IMR-90 (cell line): ENCODE measurements around the gene PRXL2C. TPM values are rescaled to one million over a fixed set of nuclear protein-coding genes. Genes with fewer than 3 reads are reported as not detected.

Source experiments
- ATAC-seq: fragments of 200-7000 bp; cut with Tn5 transposase; 2 replicates; pipeline ENCODE4 v1.9.1; 2020; ENCODE audit warnings: low read depth, mild to moderate bottlenecking, moderate library complexity
- BruUV-seq: library from RNA; stranded (reverse); fragments of 400-500 nt; replicated peaks from 2 replicates; lab custom pipeline; 2021; lab: Mats Ljungman, UMichigan
- CTCF ChIA-PET: fragments of 300-600 bp; formaldehyde crosslinking; extraction: SDS; loops from one replicate; lab custom pipeline; 2021; ENCODE audit warnings: antibody characterized with exemption; lab: Yijun Ruan, JAX
- POLR2A ChIA-PET: fragments of 300-600 bp; sonication (Branson Sonifier 250); formaldehyde crosslinking; loops from one replicate; lab custom pipeline; 2022; ENCODE audit warnings: antibody characterized with exemption; ENCODE audit not compliant: unreplicated experiment; lab: Charles Lee
- DNase-seq: peaks from one replicate; pipeline ENCODE4 v3.0.0; 2013
- H2AFZ ChIP-seq: replicated peaks from 2 replicates; pipeline ENCODE3; 2013; ENCODE audit warnings: low read length, mild to moderate bottlenecking; ENCODE audit not compliant: poor library complexity
- H2AK5ac ChIP-seq: 2 replicates; pipeline ENCODE4 v1.6.1; 2013; ENCODE audit warnings: low read depth, low read length, inconsistent platforms
- H2AK9ac ChIP-seq: replicated peaks from 2 replicates; pipeline ENCODE3; 2013; ENCODE audit warnings: mild to moderate bottlenecking, low read depth, low read length, moderate library complexity; ENCODE audit not compliant: poor library complexity
- H2BK120ac ChIP-seq: 2 replicates; pipeline ENCODE4 v1.6.1; 2013; ENCODE audit warnings: low read depth, low read length, inconsistent platforms
- H2BK15ac ChIP-seq: 3 replicates; pipeline ENCODE4 v1.6.1; 2013; ENCODE audit warnings: low read depth, low read length, inconsistent platforms
- H2BK20ac ChIP-seq: 2 replicates; pipeline ENCODE4 v1.6.1; 2013; ENCODE audit warnings: low read depth, mild to moderate bottlenecking, inconsistent platforms, low read length, moderate library complexity
- H2BK5ac ChIP-seq: 2 replicates; pipeline ENCODE4 v1.6.1; 2013; ENCODE audit warnings: mild to moderate bottlenecking, low read depth, low read length, inconsistent platforms; ENCODE audit not compliant: poor library complexity, severe bottlenecking
- H3K14ac ChIP-seq: replicated peaks from 2 replicates; pipeline ENCODE4 v1.6.1; 2013; ENCODE audit warnings: low read depth, low read length, inconsistent platforms
- H3K18ac ChIP-seq: 2 replicates; pipeline ENCODE4 v1.6.1; 2013; ENCODE audit warnings: low read depth, low read length, control low read depth
- H3K23ac ChIP-seq: 2 replicates; pipeline ENCODE4 v1.6.1; 2013; ENCODE audit warnings: low read depth, low read length, inconsistent platforms
- H3K27ac ChIP-seq: 2 replicates; pipeline ENCODE4 v1.5.1; 2013; ENCODE audit warnings: mild to moderate bottlenecking, control low read depth, low read length; ENCODE audit not compliant: insufficient read depth
- H3K27me3 ChIP-seq: 2 replicates; pipeline ENCODE4 v1.6.1; 2013; ENCODE audit warnings: low read length; ENCODE audit not compliant: control insufficient read depth, insufficient read depth
- H3K36me3 ChIP-seq: 2 replicates; pipeline ENCODE4 v1.6.1; 2013; ENCODE audit warnings: low read length, mixed read lengths; ENCODE audit not compliant: control insufficient read depth, insufficient read depth
- H3K4ac ChIP-seq: 2 replicates; pipeline ENCODE4 v1.6.1; 2013; ENCODE audit warnings: low read depth, low read length, inconsistent platforms
- H3K4me1 ChIP-seq: 2 replicates; pipeline ENCODE4 v1.6.1; 2013; ENCODE audit warnings: low read length, mixed read lengths; ENCODE audit not compliant: control insufficient read depth, insufficient read depth
- H3K4me2 ChIP-seq: 2 replicates; pipeline ENCODE4 v1.6.1; 2013; ENCODE audit warnings: low read depth, mild to moderate bottlenecking, control low read depth, low read length, moderate library complexity
- H3K4me3 ChIP-seq: 2 replicates; pipeline ENCODE4 v1.5.1; 2013; ENCODE audit warnings: low read depth, mild to moderate bottlenecking, control low read depth, low read length, moderate library complexity; ENCODE audit not compliant: insufficient read depth
- H3K56ac ChIP-seq: 2 replicates; pipeline ENCODE4 v1.6.1; 2013; ENCODE audit warnings: low read length, inconsistent platforms; ENCODE audit not compliant: insufficient read depth; ENCODE audit errors: extremely low read depth
- H3K79me1 ChIP-seq, 2 experiments: 2 replicates each; pipeline ENCODE4 v1.6.1; 2013; ENCODE audit warnings: low read length in 2 of 2, inconsistent platforms in 1 of 2, low read depth in 1 of 2
- H3K9ac ChIP-seq: 2 replicates; pipeline ENCODE4 v1.6.1; 2013; ENCODE audit warnings: low read depth, low read length, control low read depth
- H3K9me1 ChIP-seq: 2 replicates; pipeline ENCODE4 v1.6.1; 2013; ENCODE audit warnings: low read length, inconsistent platforms; ENCODE audit not compliant: insufficient read depth
- H3K9me3 ChIP-seq: 2 replicates; pipeline ENCODE4 v1.6.1; 2013; ENCODE audit warnings: low read length; ENCODE audit not compliant: control insufficient read depth, insufficient read depth
- H4K20me1 ChIP-seq: 2 replicates; pipeline ENCODE4 v1.6.1; 2013; ENCODE audit warnings: low read length, inconsistent platforms; ENCODE audit not compliant: insufficient read depth
- H4K5ac ChIP-seq: 2 replicates; pipeline ENCODE4 v1.6.1; 2013; ENCODE audit warnings: mild to moderate bottlenecking, low read depth, low read length, control low read depth
- H4K8ac ChIP-seq, 2 experiments: 2 replicates each; pipeline ENCODE4 v1.6.1; 2013; ENCODE audit warnings: low read depth in 2 of 2, low read length in 2 of 2, control low read depth in 1 of 2, inconsistent platforms in 1 of 2
- H4K91ac ChIP-seq: 2 replicates; pipeline ENCODE4 v1.6.1; 2013; ENCODE audit warnings: low read depth, low read length, inconsistent platforms; ENCODE audit not compliant: insufficient read depth
- SMC3 ChIP-seq: fragments of 150-350 bp; IDR thresholded peaks from 2 replicates; pipeline ENCODE4 v1.6.1; 2016; ENCODE audit warnings: low read depth, mild to moderate bottlenecking, antibody characterized with exemption, low read length, moderate library complexity
- WGBS, 2 experiments: methylation state at CpG; one replicate each; pipeline versions ENCODE4 v1.1.5 to v1.1.7; 2013; ENCODE audit warnings: missing lambda C conversion rate in 2 of 2; ENCODE audit not compliant: insufficient read length in 1 of 2; ENCODE audit errors: extremely low coverage in 2 of 2; 5-methylcytosine and 5-hydroxymethylcytosine counted together
- dilution Hi-C: fragments of 300-500 bp; cut with HindIII; formaldehyde crosslinking; loops from one replicate; pipeline ENCODE4 v1.14.3; 2018; ENCODE audit warnings: low sequenced_read_pairs; ENCODE audit not compliant: unreplicated experiment
- in situ Hi-C: fragments of 300-500 bp; cut with MboI; formaldehyde crosslinking; loops from 3 replicates; pipeline ENCODE4 v1.14.3; 2019; ENCODE audit warnings: low sequenced_read_pairs, inconsistent platforms, mixed read lengths
- intact Hi-C: fragments of 100-400 bp; cut with micrococcal nuclease; formaldehyde crosslinking; loops from 2 replicates; pipeline ENCODE4 v1.10.0; 2022
- polyA plus RNA-seq, 3 experiments: library from polyadenylated mRNA; depleted of rRNA; stranded (reverse); fragments of >200 nt; gene quantifications; 2 replicates each; pipeline ENCODE4 v1.2.3, GENCODE V29; 2012; ENCODE audit warnings: low replicate concordance in 1 of 3
- total RNA-seq: library from RNA; depleted of rRNA; stranded (reverse); fragments of >200 nt; gene quantifications from 2 replicates; pipeline ENCODE4 v1.2.3, GENCODE V29; 2012; rRNA removed

Gene PRXL2C
- total and polyA plus RNA-seq, 2 of the 4 experiments (the other 2 are of a cell fraction), result 2.7 to 9.0 TPM

- H3K36me3 ChIP-seq, result no peaks in the 10 kb centered on the region
- CTCF ChIA-PET, result interaction anchor here (0.6 kb wide), 1 partner anchor 28 kb away, joined by 3 read pairs; no protein-coding TSS in a partner anchor
Observed at GRCh38 chr9:96596601-96597111, 58.5 kb downstream of the PRXL2C start.

More at GRCh38 chr9:96596601-96597111, 58.5 kb downstream of the PRXL2C start:
- Histone ChIP-seq H3K4me3 (no peak overlapping the region), H3K9me3 (no peaks in the 10 kb centered on the region), H3K27me3 (no peaks in the 10 kb centered on the region), H3K9ac (no peak overlapping the region), H2AK5ac (no peak overlapping the region), H2BK20ac (no peak overlapping the region), H4K5ac (no peak overlapping the region), H3K56ac (no peak overlapping the region), H2BK5ac (no peak overlapping the region), H2BK15ac (no peak overlapping the region), H3K79me1 (peaks cover 16 to 31% of the 10 kb centered on the region in 2 experiments), H4K8ac (no peak overlapping the region), H3K4ac (no peak overlapping the region), H4K91ac (no peak overlapping the region), H3K27ac (no peak overlapping the region), H3K4me2 (no peak overlapping the region), H3K14ac (no peak overlapping the region), H2BK120ac (no peak overlapping the region), H3K23ac (no peak overlapping the region), H3K4me1 (no peaks in the 10 kb centered on the region), H3K18ac (no peak overlapping the region), H3K9me1 (no peaks in the 10 kb centered on the region), H2AK9ac (no peak overlapping the region), H2AFZ (no peak overlapping the region), H4K20me1 (no peaks in the 10 kb centered on the region)
- POLR2A ChIA-PET, result no interaction called here
- dilution Hi-C loops, result no loop called here
- in situ Hi-C loops, result no loop called here
- TF ChIP-seq SMC3, result no peak
- WGBS, 2 experiments, result no CpG with 5 or more reads among the region's 5 CpGs
- DNase-seq (no peak), ATAC-seq (no peak)
- intact Hi-C loops, result no loop called here
- no TSS peak for BruUV-seq

Other genes starting within 250 kb of the PRXL2C start
- 2.7 and 4.7 TPM in 2 replicates for gene ZNF367, start 236.9 kb downstream of the PRXL2C start, total RNA-seq
- gene ZNF367, start 236.9 kb downstream of the PRXL2C start, polyA plus RNA-seq (2012; rRNA removed), result 1.0 and 1.1 TPM in 2 replicates
- gene HABP4, start 205.1 kb downstream of the PRXL2C start, total RNA-seq, result 5.2 and 10.3 TPM in 2 replicates
- 9.4 and 10.6 TPM in 2 replicates for gene HABP4, start 205.1 kb downstream of the PRXL2C start, polyA plus RNA-seq (2012; rRNA removed)
- 24.7 and 26.3 TPM in 2 replicates for gene CDC14B, start 35.5 kb downstream of the PRXL2C start, total RNA-seq
- gene CDC14B, start 35.5 kb downstream of the PRXL2C start, polyA plus RNA-seq (2012; rRNA removed), result 8.6 and 9.7 TPM in 2 replicates
- 19.2 and 25.5 TPM in 2 replicates for gene ZNF510, start 122.8 kb upstream of the PRXL2C start, total RNA-seq
- gene ZNF510, start 122.8 kb upstream of the PRXL2C start, polyA plus RNA-seq (2012; rRNA removed), result 2.6 and 3.0 TPM in 2 replicates
- gene ZNF782, start 199.2 kb upstream of the PRXL2C start, total RNA-seq, result 3.1 and 4.3 TPM in 2 replicates
- gene ZNF782, start 199.2 kb upstream of the PRXL2C start, polyA plus RNA-seq (2012; rRNA removed), result 0.86 and 0.93 TPM in 2 replicates